Transverse colon (tissue), 4 donors: Measurements from ENCODE around the gene LINGO1.

Experiments used
- CTCF ChIP-seq, 5 experiments: fragments of 200-600 bp in 3 of 5; fragments of 450-650 bp in 2 of 5; sonication (generic) in 3 of 5; IDR thresholded peaks; 1 replicate in 2 of 5; 2 replicates in 3 of 5; pipeline ENCODE4 v1.5.1; 2016 to 2017; ENCODE audit warnings: antibody characterized with exemption in 5 of 5, inconsistent platforms in 3 of 5, mild to moderate bottlenecking in 2 of 5, moderate library complexity in 1 of 5
- EP300 ChIP-seq: sonication (generic); formaldehyde crosslinking; IDR thresholded peaks from one replicate; pipeline ENCODE4 v1.6.1; 2017; ENCODE audit warnings: antibody characterized with exemption, low read depth
- POLR2A ChIP-seq: fragments of 450-650 bp; IDR thresholded peaks from one replicate; pipeline ENCODE4 v1.6.1; 2016; ENCODE audit warnings: antibody characterized with exemption, mild to moderate bottlenecking, moderate library complexity
- POLR2AphosphoS5 ChIP-seq, 3 donors: sonication (generic); formaldehyde crosslinking; IDR thresholded peaks; one replicate each; pipeline ENCODE4 v1.6.1; 2016; ENCODE audit warnings: antibody characterized with exemption in 3 of 3

- TF ChIP-seq CTCF (IDR thresholded peaks at IDR 0.05) (no peak), POLR2AphosphoS5 (IDR thresholded peaks at IDR 0.05) (no peak), POLR2A (no peak), EP300 (no peak)
Observed at GRCh38 chr15:77591968-77592613, 40.6 kb downstream of the LINGO1 start.
